GM23338 (cell line): ENCODE data around the gene SLC35D1. TPM values are rescaled to one million over a fixed set of nuclear protein-coding genes. Genes with fewer than 3 reads are reported as not detected.

ENCODE experiments used
- ATAC-seq: fragments of 200-7000 bp; cut with Tn5 transposase; 3 replicates; pipeline ENCODE4 v1.9.1; 2020
- DNase-seq: peaks from one replicate; pipeline ENCODE4 v3.0.0-alpha.2; 2015; ENCODE audit warnings: low spot score
- H2AFZ ChIP-seq: fragments of 200-600 bp; sonication (generic); 2 replicates; pipeline ENCODE4 v1.8.0; 2016; ENCODE audit warnings: antibody characterized with exemption, mild to moderate bottlenecking, moderate library complexity
- H3F3A ChIP-seq: fragments of 200-600 bp; sonication (generic); replicated peaks from 2 replicates; pipeline ENCODE4 v1.8.0; 2017; ENCODE audit warnings: antibody characterized with exemption, mixed run types, low read depth
- H3K27ac ChIP-seq: fragments of 200-600 bp; sonication (generic); 2 replicates; pipeline ENCODE4 v1.6.1; 2016; ENCODE audit warnings: low read depth
- H3K27me3 ChIP-seq: fragments of 200-600 bp; sonication (generic); 2 replicates; pipeline ENCODE4 v1.8.0; 2016; ENCODE audit warnings: mild to moderate bottlenecking, mixed run types, moderate library complexity; ENCODE audit not compliant: insufficient read depth
- H3K36me3 ChIP-seq: fragments of 200-600 bp; sonication (generic); 2 replicates; pipeline ENCODE4 v1.8.0; 2016; ENCODE audit warnings: mild to moderate bottlenecking; ENCODE audit not compliant: insufficient read depth
- H3K4me1 ChIP-seq: fragments of 200-600 bp; sonication (generic); 2 replicates; pipeline ENCODE4 v1.8.0; 2016; ENCODE audit warnings: mild to moderate bottlenecking, moderate library complexity; ENCODE audit not compliant: insufficient read depth
- H3K4me2 ChIP-seq: fragments of 200-600 bp; sonication (generic); 2 replicates; pipeline ENCODE4 v1.7.1; 2017; ENCODE audit warnings: mixed run types
- H3K4me3 ChIP-seq: fragments of 200-600 bp; sonication (generic); 2 replicates; pipeline ENCODE4 v1.6.1; 2016; ENCODE audit warnings: mixed run types
- H3K79me2 ChIP-seq: fragments of 200-600 bp; sonication (generic); replicated peaks from 2 replicates; pipeline ENCODE4 v1.8.0; 2017; ENCODE audit warnings: mild to moderate bottlenecking; ENCODE audit not compliant: insufficient read depth
- H3K9me2 ChIP-seq: fragments of 200-600 bp; sonication (generic); 2 replicates; pipeline ENCODE4 v1.8.0; 2017; ENCODE audit not compliant: insufficient read depth
- H4K20me1 ChIP-seq: fragments of 200-600 bp; sonication (generic); replicated peaks from 2 replicates; pipeline ENCODE4 v1.8.0; 2017; ENCODE audit warnings: mild to moderate bottlenecking; ENCODE audit not compliant: insufficient read depth
- H3K27ac Mint-ChIP-seq: 2 replicates; pipeline ENCODE4 v1.8.0; 2020; ENCODE audit warnings: inconsistent platforms, mild to moderate bottlenecking, moderate library complexity, mixed read lengths
- H3K27me3 Mint-ChIP-seq: 3 replicates; pipeline ENCODE4 v1.8.0; 2022; ENCODE audit warnings: low read depth, mild to moderate bottlenecking, moderate library complexity, mixed read lengths, inconsistent platforms; ENCODE audit not compliant: insufficient read depth, poor library complexity
- H3K36me3 Mint-ChIP-seq: 3 replicates; pipeline ENCODE4 v1.8.0; 2021; ENCODE audit warnings: low read depth, mild to moderate bottlenecking, inconsistent platforms, moderate library complexity, mixed read lengths
- H3K4me1 Mint-ChIP-seq: 3 replicates; pipeline ENCODE4 v1.8.0; 2020; ENCODE audit warnings: mild to moderate bottlenecking, inconsistent platforms, mixed read lengths
- H3K4me3 Mint-ChIP-seq: 3 replicates; pipeline ENCODE4 v1.8.0; 2021; ENCODE audit warnings: moderate library complexity, mild to moderate bottlenecking, inconsistent platforms, mixed read lengths
- H3K9me3 Mint-ChIP-seq: 3 replicates; pipeline ENCODE4 v1.8.0; 2020; ENCODE audit warnings: moderate library complexity, mild to moderate bottlenecking, inconsistent platforms, mixed read lengths
- CTCF ChIP-seq, 2 experiments: fragments of 200-600 bp in 1 of 2; sonication (generic) in 1 of 2; conservative IDR thresholded peaks; 2 replicates each; pipeline versions ENCODE4 v1.5.1 to v1.6.1; 2016 to 2017; ENCODE audit warnings: antibody characterized with exemption in 2 of 2, low read depth in 2 of 2, mild to moderate bottlenecking in 2 of 2, moderate library complexity in 1 of 2
- EZH2 ChIP-seq: fragments of 200-600 bp; sonication (generic); IDR thresholded peaks from one replicate; pipeline ENCODE4 v1.8.0; 2017; ENCODE audit warnings: antibody characterized with exemption, mild to moderate bottlenecking, low read depth; ENCODE audit not compliant: unreplicated experiment
- NANOG ChIP-seq: IDR thresholded peaks from 2 replicates; pipeline ENCODE4 v1.6.1; 2016; ENCODE audit warnings: antibody characterized with exemption, borderline replicate concordance
- POLR2AphosphoS5 ChIP-seq: IDR thresholded peaks from 2 replicates; pipeline ENCODE4 v1.6.1; 2016; ENCODE audit warnings: antibody characterized with exemption, low read depth
- STAT1 ChIP-seq: IDR thresholded peaks from one replicate; pipeline ENCODE4 v1.6.1; 2016; ENCODE audit warnings: antibody characterized with exemption; ENCODE audit not compliant: unreplicated experiment
- ZNF462 ChIP-seq: fragments of 250-450 bp; sonication (Bioruptor Pico); IDR thresholded peaks from 2 replicates; pipeline ENCODE4 v1.5.0; 2020; ENCODE audit warnings: mild to moderate bottlenecking, moderate library complexity
- polyA plus RNA-seq: library from polyadenylated mRNA; unstranded; fragments of >200 nt; fragmentation: Nextera tagmentation; extraction: Ambion mirVana; gene quantifications from 2 replicates; pipeline ENCODE4 v1.2.1, GENCODE V29; 2016
- total RNA-seq: library from RNA; depleted of rRNA; stranded (reverse); fragments of >200 nt; shearing (Covaris generic); gene quantifications from 2 replicates; pipeline ENCODE4 v1.2.3, GENCODE V29; 2014

Gene SLC35D1
- total and polyA plus RNA-seq, 2 experiments from 2014 or later: 0.68 to 2.8 TPM

DNA sequence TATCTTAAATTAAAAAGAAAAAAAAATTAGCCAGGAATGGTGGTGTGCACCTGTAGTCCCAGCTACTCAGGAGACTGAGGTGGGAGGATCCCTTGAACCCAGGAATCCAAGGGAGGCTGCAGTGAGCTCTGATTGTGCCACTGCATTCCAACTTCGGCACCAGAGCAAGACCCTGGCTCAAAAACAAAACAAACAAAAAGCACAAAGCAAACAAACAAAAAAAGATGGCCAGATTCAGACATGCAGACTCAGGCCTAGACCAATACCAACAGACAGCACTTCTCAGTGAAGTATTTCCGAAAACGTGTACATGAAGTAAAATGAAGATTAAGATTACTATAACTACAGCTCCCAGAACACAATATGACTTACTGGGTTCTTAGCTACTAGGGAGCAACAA is 10.6 kb downstream of the SLC35D1 start:
- peaks cover 2% of the 10 kb centered on the region; the same call in 1 of the 2 replicates for H3K36me3 ChIP-seq
- no peak overlapping the region for H3K4me2 ChIP-seq
- no peaks in the 10 kb centered on the region for H3K9me2 ChIP-seq
- Mint-ChIP-seq H3K27ac (no peak overlapping the region), H3K4me3 (no peak overlapping the region), H3K36me3 (peaks cover 12% of the 10 kb centered on the region; the same call in 2 of the 3 replicates), H3K4me1 (peaks cover 32% of the 10 kb centered on the region), H3K9me3 (no peaks in the 10 kb centered on the region), H3K27me3 (no peaks in the 10 kb centered on the region)
- H3K4me1 ChIP-seq: peaks cover 7% of the 10 kb centered on the region
- TF ChIP-seq STAT1: no peak
- TF ChIP-seq EZH2: no peak
- TF ChIP-seq NANOG: no peak
- TF ChIP-seq POLR2AphosphoS5: no peak
- no peak for TF ChIP-seq CTCF (conservative IDR thresholded peaks at IDR 0.05; ENCODE audit: low read depth in 2 of 2)
- TF ChIP-seq ZNF462 (CRISPR knock-in tag): no peak
- no peaks in the 10 kb centered on the region for H3F3A ChIP-seq
- no peak overlapping the region for H2AFZ ChIP-seq
- H3K27ac ChIP-seq: no peak overlapping the region
- ATAC-seq: no peak
- no peak overlapping the region for H3K4me3 ChIP-seq
- no peaks in the 10 kb centered on the region for H3K79me2 ChIP-seq
- DNase-seq: no peak
- H4K20me1 ChIP-seq: no peaks in the 10 kb centered on the region
- no peaks in the 10 kb centered on the region for H3K27me3 ChIP-seq
